CD4-positive, CD25-positive, alpha-beta regulatory T cell (primary cell): Measurements from ENCODE around the gene ERICH2. TPM values are rescaled to one million over a fixed set of nuclear protein-coding genes. Genes with fewer than 3 reads are reported as not detected.
A peak's percentile ranks its signal among the peaks of the same experiment; 100 is the strongest.

Source experiments
- ATAC-seq, 2 donors: fragments of 150-1000 bp; cut with Tn5 transposase; one replicate each; pipeline ENCODE4 v1.10.0; 2021; ENCODE audit warnings: low read depth in 2 of 2, moderate number of reproducible peaks in 2 of 2, moderate library complexity in 1 of 2
- DNase-seq, 3 donors: peaks; one replicate each; pipeline versions ENCODE4 v3.0.0 to v3.0.0-alpha.2; 2012 to 2022; ENCODE audit warnings: mixed read lengths in 1 of 3
- H3K27ac ChIP-seq: one replicate; pipeline ENCODE4 v1.7.0; 2013; ENCODE audit warnings: mild to moderate bottlenecking, low read length; ENCODE audit not compliant: insufficient read depth, poor library complexity, severe bottlenecking
- H3K27me3 ChIP-seq: one replicate; pipeline ENCODE4 v1.7.0; 2013; ENCODE audit warnings: low read length; ENCODE audit not compliant: control insufficient read depth, insufficient read depth
- H3K36me3 ChIP-seq: one replicate; pipeline ENCODE4 v1.7.0; 2013; ENCODE audit warnings: mild to moderate bottlenecking, low read length, moderate library complexity; ENCODE audit not compliant: control insufficient read depth, insufficient read depth
- H3K4me1 ChIP-seq: 2 replicates; pipeline ENCODE4 v1.7.0; 2013; ENCODE audit warnings: mild to moderate bottlenecking, low read length; ENCODE audit not compliant: insufficient read depth, control insufficient read depth, poor library complexity, severe bottlenecking
- H3K4me3 ChIP-seq: one replicate; pipeline ENCODE4 v1.7.0; 2013; ENCODE audit warnings: low read depth, mild to moderate bottlenecking, low read length, moderate library complexity
- H3K9me3 ChIP-seq, 2 experiments: 1 replicate in 1 of 2; 2 replicates in 1 of 2; pipeline ENCODE4 v1.7.0; 2013; ENCODE audit warnings: low read length in 2 of 2, mild to moderate bottlenecking in 1 of 2, moderate library complexity in 1 of 2; ENCODE audit not compliant: control insufficient read depth in 2 of 2
- H3K27ac Mint-ChIP-seq, 3 donors: one replicate each; pipeline ENCODE4 v1.8.0; 2020 to 2022; ENCODE audit warnings: mild to moderate bottlenecking in 3 of 3, mixed read lengths in 3 of 3, moderate library complexity in 2 of 3
- H3K27me3 Mint-ChIP-seq: one replicate; pipeline ENCODE4 v1.8.0; 2022; ENCODE audit warnings: mild to moderate bottlenecking, mixed read lengths
- H3K36me3 Mint-ChIP-seq: one replicate; pipeline ENCODE4 v1.8.0; 2020; ENCODE audit warnings: mixed read lengths
- H3K4me1 Mint-ChIP-seq, 4 donors: one replicate each; pipeline ENCODE4 v1.8.0; 2020 to 2022; ENCODE audit warnings: mixed read lengths in 4 of 4, mild to moderate bottlenecking in 1 of 4
- H3K4me3 Mint-ChIP-seq, 4 donors: one replicate each; pipeline ENCODE4 v1.8.0; 2020 to 2022; ENCODE audit warnings: mild to moderate bottlenecking in 4 of 4, mixed read lengths in 4 of 4, moderate library complexity in 3 of 4
- H3K9me3 Mint-ChIP-seq, 7 donors: one replicate each; pipeline ENCODE4 v1.8.0; 2020 to 2022; ENCODE audit warnings: mixed read lengths in 7 of 7, mild to moderate bottlenecking in 3 of 7, moderate library complexity in 2 of 7
- polyA plus RNA-seq, 4 donors: library from polyadenylated mRNA; unstranded; fragments of 300-500 nt; fragmentation: Illumina TruSeq; gene quantifications; one replicate each; pipeline ENCODE4 v1.2.3, GENCODE V29; 2021
- total RNA-seq: library from RNA; stranded (reverse); gene quantifications from one replicate; pipeline ENCODE4 v1.2.3, GENCODE V29; 2022

The ERICH2 gene
- total and polyA plus RNA-seq, 5 donors from 2014 or later = not detected

GRCh38 chr2:170737406-170737805 lies 32.8 kb upstream of the ERICH2 start:
- Mint-ChIP-seq H3K36me3 (no peaks in the 10 kb centered on the region), H3K27ac (no peak overlapping the region), H3K9me3 (peaks cover 0 to 10% (median 0%) of the 10 kb centered on the region in 7 donors), H3K27me3 (peaks cover 24% of the 10 kb centered on the region), H3K4me3 (no peak overlapping the region), H3K4me1 (no peaks in the 10 kb centered on the region)
- Histone ChIP-seq H3K4me3 (no peak overlapping the region), H3K9me3 (peaks cover 0 to 3% of the 10 kb centered on the region in 2 experiments), H3K27ac (no peak overlapping the region), H3K27me3 (no peaks in the 10 kb centered on the region), H3K4me1 (no peaks in the 10 kb centered on the region), H3K36me3 (no peaks in the 10 kb centered on the region)
- DNase-seq (no peak), ATAC-seq (no peak)

- H3K4me1 ChIP-seq = no peaks in the 10 kb centered on the region
- H3K27me3 ChIP-seq = no peaks in the 10 kb centered on the region
- H3K9me3 ChIP-seq = peaks cover 0 to 3% of the 10 kb centered on the region in 2 experiments
- DNase-seq = no peak
- Mint-ChIP-seq H3K4me1 (no peaks in the 10 kb centered on the region), H3K27me3 (peaks cover 24% of the 10 kb centered on the region), H3K36me3 (no peaks in the 10 kb centered on the region), H3K9me3 (peaks cover 0 to 10% (median 0%) of the 10 kb centered on the region in 7 donors), H3K4me3 (no peak overlapping the region), H3K27ac (no peak overlapping the region)
- ATAC-seq = no peak
- H3K36me3 ChIP-seq = no peaks in the 10 kb centered on the region
- no peak overlapping the region for H3K4me3 ChIP-seq
- H3K27ac ChIP-seq = no peak overlapping the region
Observed at GRCh38 chr2:170737821-170738220, 32.4 kb upstream of the ERICH2 start.

- no peak for DNase-seq
- Mint-ChIP-seq H3K9me3 (peaks cover 0 to 10% (median 0%) of the 10 kb centered on the region in 7 donors), H3K4me1 (no peaks in the 10 kb centered on the region), H3K27me3 (peaks cover 19% of the 10 kb centered on the region), H3K36me3 (no peaks in the 10 kb centered on the region), H3K27ac (no peak overlapping the region), H3K4me3 (no peak overlapping the region)
- H3K27me3 ChIP-seq = no peaks in the 10 kb centered on the region
- H3K4me3 ChIP-seq = no peak overlapping the region
- H3K36me3 ChIP-seq = no peaks in the 10 kb centered on the region
- H3K27ac ChIP-seq = no peak overlapping the region
- peaks cover 0 to 3% of the 10 kb centered on the region in 2 experiments for H3K9me3 ChIP-seq
- H3K4me1 ChIP-seq = no peaks in the 10 kb centered on the region
- ATAC-seq = no peak
Observed at GRCh38 chr2:170739048-170739447, 31.1 kb upstream of the ERICH2 start.

- Histone ChIP-seq H3K36me3 (no peaks in the 10 kb centered on the region), H3K27me3 (no peaks in the 10 kb centered on the region), H3K9me3 (peaks cover 0 to 3% of the 10 kb centered on the region in 2 experiments), H3K27ac (no peak overlapping the region), H3K4me1 (no peaks in the 10 kb centered on the region), H3K4me3 (no peak overlapping the region)
- Mint-ChIP-seq H3K4me1 (no peaks in the 10 kb centered on the region), H3K9me3 (peaks cover 0 to 10% (median 0%) of the 10 kb centered on the region in 7 donors), H3K36me3 (no peaks in the 10 kb centered on the region), H3K4me3 (no peak overlapping the region), H3K27ac (peak overlapping the region in 1 of 3 donors; percentile 28), H3K27me3 (peaks cover 19% of the 10 kb centered on the region)
- no peak for DNase-seq
- no peak for ATAC-seq
Observed at GRCh38 chr2:170739507-170740046, 30.6 kb upstream of the ERICH2 start.

- Mint-ChIP-seq H3K4me1 (no peaks in the 10 kb centered on the region), H3K27ac (no peak overlapping the region), H3K27me3 (peaks cover 20% of the 10 kb centered on the region), H3K36me3 (no peaks in the 10 kb centered on the region), H3K4me3 (no peak overlapping the region), H3K9me3 (peaks cover 0 to 10% (median 0%) of the 10 kb centered on the region in 7 donors)
- no peak overlapping the region for H3K4me3 ChIP-seq
- no peak overlapping the region for H3K27ac ChIP-seq
- ATAC-seq (no peak), DNase-seq (no peak)
- peaks cover 3% of the 10 kb centered on the region for H3K27me3 ChIP-seq
- no peaks in the 10 kb centered on the region for H3K4me1 ChIP-seq
- H3K36me3 ChIP-seq = no peaks in the 10 kb centered on the region
- H3K9me3 ChIP-seq = peaks cover 0 to 3% of the 10 kb centered on the region in 2 experiments
Observed at GRCh38 chr2:170740660-170741059, 29.5 kb upstream of the ERICH2 start.

- Mint-ChIP-seq H3K27me3 (peaks cover 11% of the 10 kb centered on the region), H3K9me3 (peaks cover 0 to 8% (median 0%) of the 10 kb centered on the region in 7 donors), H3K4me3 (no peak overlapping the region), H3K4me1 (no peaks in the 10 kb centered on the region), H3K36me3 (no peaks in the 10 kb centered on the region), H3K27ac (no peak overlapping the region)
- DNase-seq (no peak), ATAC-seq (no peak)
- Histone ChIP-seq H3K36me3 (no peaks in the 10 kb centered on the region), H3K4me1 (no peaks in the 10 kb centered on the region), H3K27me3 (peaks cover 3% of the 10 kb centered on the region), H3K27ac (no peak overlapping the region), H3K4me3 (no peak overlapping the region), H3K9me3 (no peaks in the 10 kb centered on the region)
Observed at GRCh38 chr2:170742000-170742399, 28.2 kb upstream of the ERICH2 start.

GRCh38 chr2:170742896-170743529 lies 27.2 kb upstream of the ERICH2 start:
- ATAC-seq (no peak), DNase-seq (no peak)
- Histone ChIP-seq H3K4me1 (no peaks in the 10 kb centered on the region), H3K4me3 (no peak overlapping the region), H3K27ac (no peak overlapping the region), H3K9me3 (no peaks in the 10 kb centered on the region), H3K27me3 (peaks cover 3% of the 10 kb centered on the region), H3K36me3 (no peaks in the 10 kb centered on the region)
- no peaks in the 10 kb centered on the region for H3K36me3 Mint-ChIP-seq
- no peak overlapping the region for H3K27ac Mint-ChIP-seq
- no peak overlapping the region for H3K4me3 Mint-ChIP-seq
- H3K27me3 Mint-ChIP-seq = peaks cover 7% of the 10 kb centered on the region
- H3K9me3 Mint-ChIP-seq = peaks cover 0 to 3% (median 0%) of the 10 kb centered on the region in 7 donors
- H3K4me1 Mint-ChIP-seq = no peaks in the 10 kb centered on the region
